Fibroblast of lung (primary cell): ENCODE data around the gene IRF4.

Experiments
- EZH2 ChIP-seq: IDR thresholded peaks from 2 replicates; pipeline ENCODE4 v1.5.1; 2012; ENCODE audit warnings: low read length, control low read depth, mild to moderate bottlenecking; ENCODE audit errors: missing control alignments
- TF ChIP-seq, protein P1 (sequence below), 2 donors: IDR thresholded peaks in 1 of 2; conservative IDR thresholded peaks in 1 of 2; 1 replicate in 1 of 2; 2 replicates in 1 of 2; pipeline ENCODE4 v1.5.1; 2011 to 2012; ENCODE audit warnings: low read length in 2 of 2, control low read depth in 1 of 2, inconsistent platforms in 1 of 2, low read depth in 1 of 2, mild to moderate bottlenecking in 1 of 2

DNA sequence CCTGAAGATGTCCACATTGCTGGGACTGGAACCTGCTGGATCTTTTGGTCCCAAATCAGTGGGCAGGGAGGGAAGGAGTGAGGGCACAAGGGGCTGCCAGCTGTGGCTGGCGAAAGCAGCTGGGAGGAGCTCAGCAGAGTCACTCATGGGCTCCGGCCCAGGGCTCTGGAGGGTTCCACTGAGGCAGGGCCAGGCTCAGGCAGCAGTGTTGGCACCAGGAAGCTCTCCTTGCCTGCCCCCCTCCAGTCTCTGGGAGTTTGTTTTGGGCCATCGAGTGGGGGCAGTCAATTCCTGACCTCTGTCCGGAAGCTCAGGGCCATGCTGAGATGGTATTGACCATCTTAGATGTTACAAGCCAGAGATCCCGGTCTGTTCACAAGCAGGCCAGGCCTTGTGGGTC lies 39.1 kb upstream of the IRF4 start:
- TF ChIP-seq EZH2, result no peak
- TF ChIP-seq, protein P1, sequence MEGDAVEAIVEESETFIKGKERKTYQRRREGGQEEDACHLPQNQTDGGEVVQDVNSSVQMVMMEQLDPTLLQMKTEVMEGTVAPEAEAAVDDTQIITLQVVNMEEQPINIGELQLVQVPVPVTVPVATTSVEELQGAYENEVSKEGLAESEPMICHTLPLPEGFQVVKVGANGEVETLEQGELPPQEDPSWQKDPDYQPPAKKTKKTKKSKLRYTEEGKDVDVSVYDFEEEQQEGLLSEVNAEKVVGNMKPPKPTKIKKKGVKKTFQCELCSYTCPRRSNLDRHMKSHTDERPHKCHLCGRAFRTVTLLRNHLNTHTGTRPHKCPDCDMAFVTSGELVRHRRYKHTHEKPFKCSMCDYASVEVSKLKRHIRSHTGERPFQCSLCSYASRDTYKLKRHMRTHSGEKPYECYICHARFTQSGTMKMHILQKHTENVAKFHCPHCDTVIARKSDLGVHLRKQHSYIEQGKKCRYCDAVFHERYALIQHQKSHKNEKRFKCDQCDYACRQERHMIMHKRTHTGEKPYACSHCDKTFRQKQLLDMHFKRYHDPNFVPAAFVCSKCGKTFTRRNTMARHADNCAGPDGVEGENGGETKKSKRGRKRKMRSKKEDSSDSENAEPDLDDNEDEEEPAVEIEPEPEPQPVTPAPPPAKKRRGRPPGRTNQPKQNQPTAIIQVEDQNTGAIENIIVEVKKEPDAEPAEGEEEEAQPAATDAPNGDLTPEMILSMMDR (conservative IDR thresholded peaks at IDR 0.05 in 1 of 2, IDR thresholded peaks at IDR 0.05 in 1 of 2; ENCODE audit: low read depth in 1 of 2, low read length in 2 of 2), result no peak
